Measurements from ENCODE around the gene PCDH8. TPM values are rescaled to one million over a fixed set of nuclear protein-coding genes. Genes with fewer than 3 reads are reported as not detected.

PCDH8 gene
- total RNA-seq, 1 experiment from 2014 or later: 2.1 TPM

GRCh38 chr13:52833296-52833875 lies 15.1 kb downstream of the PCDH8 start:
- Histone ChIP-seq H2BK120ac (ENCODE audit: low read depth, low read length, poor library complexity, severe bottlenecking) (no peak overlapping the region), H3K4me1 (ENCODE audit: insufficient read depth, low read length) (peaks cover 6% of the 10 kb centered on the region; the same call in 1 of the 2 replicates), H2BK15ac (ENCODE audit: low read depth, low read length) (no peak overlapping the region), H2AFZ (ENCODE audit: low read length) (no peak overlapping the region), H3T11ph (ENCODE audit: low read length) (no peak overlapping the region), H3K9ac (ENCODE audit: extremely low read depth, insufficient read length, low read length) (no peak overlapping the region), H3K23ac (ENCODE audit: insufficient read length, low read depth, low read length) (no peak overlapping the region), H3K27ac (ENCODE audit: insufficient read length, low read depth, low read length) (no peak overlapping the region), H3K18ac (ENCODE audit: insufficient read length, low read depth, low read length) (no peak overlapping the region), H3K4ac (ENCODE audit: low read depth, low read length) (no peak overlapping the region), H3K79me2 (ENCODE audit: insufficient read depth, low read length) (no peaks in the 10 kb centered on the region), H4K8ac (replicated peaks; ENCODE audit: insufficient read length, low read depth, low read length) (no peak overlapping the region), H2AK5ac (ENCODE audit: insufficient read length, low read length) (no peak overlapping the region), H3K56ac (ENCODE audit: insufficient read length, low read depth, low read length) (no peak overlapping the region), H3K79me1 (ENCODE audit: insufficient read depth, low read depth, low read length, poor library complexity, severe bottlenecking) (no peaks in the 10 kb centered on the region), H2BK5ac (ENCODE audit: insufficient read length, low read length) (no peak overlapping the region), H3K14ac (ENCODE audit: insufficient read depth, low read length) (no peak overlapping the region), H3K9me3 (ENCODE audit: control insufficient read depth, low read depth, low read length) (no peaks in the 10 kb centered on the region), H2BK12ac (ENCODE audit: insufficient read length, low read depth, low read length) (no peak overlapping the region), H3K27me3 (ENCODE audit: insufficient read depth, low read length) (no peaks in the 10 kb centered on the region), H4K91ac (ENCODE audit: insufficient read length, low read depth, low read length) (no peak overlapping the region), H2BK20ac (ENCODE audit: low read depth, low read length, poor library complexity, severe bottlenecking) (no peak overlapping the region), H3K23me2 (ENCODE audit: insufficient read length, low read depth, low read length, poor library complexity, severe bottlenecking) (no peaks in the 10 kb centered on the region), H4K20me1 (ENCODE audit: control insufficient read depth, insufficient read depth, insufficient read length) (no peaks in the 10 kb centered on the region), H4K5ac (ENCODE audit: insufficient read length, low read depth, low read length) (no peak overlapping the region), H3K4me2 (ENCODE audit: insufficient read depth, insufficient read length, low read length) (no peak overlapping the region)
- Mint-ChIP-seq H3K36me3 (ENCODE audit: insufficient read depth in 1 of 3, low read depth in 3 of 3) (no peaks in the 10 kb centered on the region), H3K9me3 (no peaks in the 10 kb centered on the region), H3K4me3 (no peak overlapping the region), H3K27me3 (ENCODE audit: low read depth) (no peaks in the 10 kb centered on the region), H3K27ac (no peak overlapping the region), H3K4me1 (peaks cover 40 to 47% of the 10 kb centered on the region in 2 experiments)
- WGBS (ENCODE audit: extremely low coverage, insufficient read length, low lambda C conversion rate): no CpG with 5 or more reads among the region's 7 CpGs
- no peak for DNase-seq
- no peak for TF ChIP-seq CTCF (conservative IDR thresholded peaks at IDR 0.05)
